ENCODE results near the gene DCST2.

The DCST2 gene

GRCh38 chr1:155079487-155080311 is 46.1 kb upstream of the DCST2 start:
- no peak for DNase-seq (ENCODE audit: low spot score)
- in situ Hi-C loops (cut with MboI; ENCODE audit: low pct_unique_long_range_greater_than_20kb, low sequenced_read_pairs, unreplicated experiment): no loop called here
- TF ChIP-seq CTCF (IDR thresholded peaks at IDR 0.05; ENCODE audit: extremely low read depth, insufficient read depth, missing control alignments): no peak

DNA sequence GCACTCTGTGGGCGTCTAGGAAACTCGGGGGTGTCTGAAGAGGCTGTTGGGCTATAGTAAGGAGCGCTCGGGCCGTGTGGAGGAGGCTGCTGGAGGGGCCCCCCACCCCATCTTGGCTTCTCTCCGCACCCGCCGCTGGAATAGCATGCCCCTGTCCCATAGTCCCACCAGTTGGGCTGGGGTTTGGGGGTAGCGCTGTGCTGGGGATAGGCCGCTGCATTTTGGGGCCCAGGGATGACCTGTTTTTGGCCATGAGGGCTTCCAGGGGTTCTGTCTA is 45.6 kb upstream of the DCST2 start:
- DNase-seq (ENCODE audit: low spot score): no peak
- in situ Hi-C loops (cut with MboI; ENCODE audit: low pct_unique_long_range_greater_than_20kb, low sequenced_read_pairs, unreplicated experiment): no loop called here
- no peak for TF ChIP-seq CTCF (IDR thresholded peaks at IDR 0.05; ENCODE audit: extremely low read depth, insufficient read depth, missing control alignments)

- TF ChIP-seq CTCF (IDR thresholded peaks at IDR 0.05; ENCODE audit: extremely low read depth, insufficient read depth, missing control alignments): no peak
- peak; percentile 92 for DNase-seq (ENCODE audit: low spot score)
- in situ Hi-C loops (cut with MboI; ENCODE audit: low pct_unique_long_range_greater_than_20kb, low sequenced_read_pairs, unreplicated experiment): no loop called here
Measured at GRCh38 chr1:155078469-155079209, 45.1 kb upstream of the DCST2 start, which contains the start of gene EFNA3. TSS of gene EFNA3 (plus strand) at chr1:155078837. CDS start at chr1:155078942, 105 bp downstream.

GRCh38 chr1:155077758-155078445 is 44.3 kb upstream of the DCST2 start:
- in situ Hi-C loops (cut with MboI; ENCODE audit: low pct_unique_long_range_greater_than_20kb, low sequenced_read_pairs, unreplicated experiment): no loop called here
- TF ChIP-seq CTCF (IDR thresholded peaks at IDR 0.05; ENCODE audit: extremely low read depth, insufficient read depth, missing control alignments): no peak
- DNase-seq (ENCODE audit: low spot score): no peak

DNA sequence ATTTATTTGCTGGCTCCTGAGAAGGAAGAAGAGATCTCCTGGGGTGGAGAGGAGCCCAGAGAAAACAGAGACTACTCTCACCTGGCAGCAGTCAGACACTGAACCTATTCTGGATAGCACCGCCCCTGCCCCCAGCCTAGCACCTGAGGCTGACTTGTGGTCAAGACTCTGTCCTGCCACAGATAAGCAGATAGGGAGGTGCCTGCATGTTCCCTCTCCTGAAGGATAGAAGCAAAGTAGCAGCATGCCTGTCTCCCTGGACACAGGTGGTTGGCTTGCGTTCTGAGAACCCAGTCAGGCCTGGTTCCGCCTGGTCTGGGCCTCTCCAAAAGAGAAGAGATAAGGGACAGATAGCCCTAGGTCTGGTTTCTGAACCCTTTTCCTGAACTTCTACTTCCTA is 43.8 kb upstream of the DCST2 start:
- in situ Hi-C loops (cut with MboI; ENCODE audit: low pct_unique_long_range_greater_than_20kb, low sequenced_read_pairs, unreplicated experiment): no loop called here
- TF ChIP-seq CTCF (IDR thresholded peaks at IDR 0.05; ENCODE audit: extremely low read depth, insufficient read depth, missing control alignments): no peak
- DNase-seq (ENCODE audit: low spot score): no peak

DNA sequence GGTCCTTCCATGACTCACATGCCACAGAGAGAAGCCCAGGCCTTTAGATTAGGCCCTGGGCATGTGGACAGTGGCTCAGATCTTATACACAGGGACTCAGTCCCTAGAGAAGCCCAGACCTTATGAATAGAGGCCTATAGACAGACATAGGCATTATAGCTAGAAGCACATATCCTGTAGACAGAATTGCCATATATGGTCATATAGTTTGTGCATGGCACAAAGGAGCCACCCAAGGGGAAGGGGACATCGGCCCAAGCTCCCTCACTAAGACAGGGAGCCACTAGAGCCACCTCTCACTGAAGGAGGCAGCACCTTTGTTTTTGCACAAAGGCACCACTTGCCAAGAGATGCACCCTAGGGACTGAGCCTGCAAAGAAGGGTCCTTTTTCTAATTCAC is 42.8 kb upstream of the DCST2 start:
- in situ Hi-C loops (cut with MboI; ENCODE audit: low pct_unique_long_range_greater_than_20kb, low sequenced_read_pairs, unreplicated experiment): no loop called here
- TF ChIP-seq CTCF (IDR thresholded peaks at IDR 0.05; ENCODE audit: extremely low read depth, insufficient read depth, missing control alignments): no peak
- DNase-seq (ENCODE audit: low spot score): no peak
